Motor neuron (in vitro differentiated cells): ENCODE data around the gene TRIM29. TPM values are rescaled to one million over a fixed set of nuclear protein-coding genes. Genes with fewer than 3 reads are reported as not detected.

ENCODE experiments used
- ATAC-seq, 8 experiments: fragments of 200-7000 bp; cut with Tn5 transposase; replicated peaks in 6 of 8; 2 replicates each; pipeline ENCODE4 v1.8.0; 2021; ENCODE audit warnings: mild to moderate bottlenecking in 8 of 8, moderate library complexity in 8 of 8
- H3K27ac ChIP-seq, 2 donors: fragments of 250-450 bp; sonication (Bioruptor Pico); 2 replicates each; pipeline ENCODE4 v1.9.0; 2021; ENCODE audit warnings: antibody characterized with exemption in 2 of 2, mild to moderate bottlenecking in 2 of 2, moderate library complexity in 1 of 2
- H3K4me1 ChIP-seq, 2 donors: fragments of 250-450 bp; sonication (Bioruptor Pico); replicated peaks in 1 of 2; 2 replicates each; pipeline ENCODE4 v1.6.1; 2021; ENCODE audit warnings: antibody characterized with exemption in 2 of 2, mild to moderate bottlenecking in 2 of 2, moderate library complexity in 1 of 2
- H3K4me3 ChIP-seq, 5 donors: fragments of 250-450 bp; sonication (Bioruptor Pico); 2 replicates each; pipeline ENCODE4 v1.9.0; 2021; ENCODE audit warnings: antibody characterized with exemption in 5 of 5, mild to moderate bottlenecking in 5 of 5, moderate library complexity in 4 of 5
- whole genome bisulfite sequencing, 10 experiments: fragments of 450-650 bp; shearing (Covaris generic); methylation state at CpG; one replicate each; pipeline ENCODE4 v1.0.0; 2022; 5-methylcytosine and 5-hydroxymethylcytosine counted together
- in situ Hi-C, 9 experiments: fragments of 400-800 bp; cut with MboI; loops; one replicate each; pipeline ENCODE4 v1.15.0; 2021; ENCODE audit warnings: low sequenced_read_pairs in 9 of 9, low pct_unique_long_range_greater_than_20kb in 2 of 9; ENCODE audit not compliant: unreplicated experiment in 9 of 9
- total RNA-seq, 8 experiments: library from RNA; unstranded; fragments of 300-600 nt; gene quantifications; 2 replicates each; pipeline versions ENCODE4 v1.2.3 to v1.2.4, GENCODE V29; 2022

TRIM29 gene
- total RNA-seq, 8 experiments from 2014 or later, result 0.16 to 4.4 (median 0.91) TPM

GRCh38 chr11:120142441-120143100 is 4.7 kb upstream of the TRIM29 start:
- Histone ChIP-seq H3K4me1 (no peaks in the 10 kb centered on the region), H3K27ac (no peak overlapping the region), H3K4me3 (no peak overlapping the region)
- 48 to 100% (median 88%) methylated on average over 1 to 8 of the region's 9 CpGs; no CpG with 5 or more reads in 1 of the 10 experiments for WGBS, 10 experiments
- in situ Hi-C loops, result no loop called here
- ATAC-seq, result no peak

GRCh38 chr11:120141768-120142423 is 4.0 kb upstream of the TRIM29 start:
- ATAC-seq, result no peak
- in situ Hi-C loops, result no loop called here
- 33 to 100% (median 100%) methylated on average over 1 to 3 of the region's 5 CpGs; no CpG with 5 or more reads in 3 of the 10 experiments for WGBS, 10 experiments
- Histone ChIP-seq H3K27ac (no peak overlapping the region), H3K4me1 (no peaks in the 10 kb centered on the region), H3K4me3 (no peak overlapping the region)

GRCh38 chr11:120141113-120141767 is 3.3 kb upstream of the TRIM29 start:
- Histone ChIP-seq H3K4me1 (no peaks in the 10 kb centered on the region), H3K27ac (no peak overlapping the region), H3K4me3 (no peak overlapping the region)
- in situ Hi-C loops, result no loop called here
- ATAC-seq, result peak in 3 of 8 experiments; percentile 41 to 74 (median 56)
- 40 to 100% (median 50%) methylated on average over 1 to 3 of the region's 5 CpGs; no CpG with 5 or more reads in 5 of the 10 experiments for WGBS, 10 experiments

- in situ Hi-C loops, result no loop called here
- WGBS, 10 experiments, result 40 to 100% (median 67%) methylated on average over 1 to 7 of the region's 8 CpGs; no CpG with 5 or more reads in 1 of the 10 experiments
- ATAC-seq, result no peak
Measured at GRCh38 chr11:120139316-120140069, 1.6 kb upstream of the TRIM29 start.

GRCh38 chr11:120137187-120137610 is 714 bp downstream of the TRIM29 start:
- Histone ChIP-seq H3K4me3 (no peak overlapping the region), H3K4me1 (no peaks in the 10 kb centered on the region), H3K27ac (no peak overlapping the region)
- 90 to 100% (median 98%) methylated on average over 2 to 9 of the region's 24 CpGs; no CpG with 5 or more reads in 7 of the 10 experiments for WGBS, 10 experiments
- no peak for ATAC-seq
- in situ Hi-C loops, result no loop called here

More at GRCh38 chr11:120139316-120140069, 1.6 kb upstream of the TRIM29 start:
- H3K27ac ChIP-seq, result no peak overlapping the region
- no peak overlapping the region for H3K4me3 ChIP-seq
- H3K4me1 ChIP-seq, result no peaks in the 10 kb centered on the region

- ATAC-seq, result no peak
- in situ Hi-C loops, result no loop called here
- Histone ChIP-seq H3K27ac (no peak overlapping the region), H3K4me1 (no peaks in the 10 kb centered on the region), H3K4me3 (no peak overlapping the region)
- whole genome bisulfite sequencing, 10 experiments, result 0 to 100% (median 62%) methylated on average over 1 to 4 of the region's 7 CpGs
Measured at GRCh38 chr11:120136356-120136755, 1.6 kb downstream of the TRIM29 start.

- no peak overlapping the region for H3K27ac ChIP-seq
- H3K4me3 ChIP-seq, result no peak overlapping the region
- 0 to 100% (median 63%) methylated on average over 1 to 2 of the region's 2 CpGs; no CpG with 5 or more reads in 3 of the 10 experiments for WGBS, 10 experiments
- ATAC-seq, result no peak
- in situ Hi-C loops, result no loop called here
- H3K4me1 ChIP-seq, result no peaks in the 10 kb centered on the region
Measured at GRCh38 chr11:120135838-120136237, 2.1 kb downstream of the TRIM29 start.

- in situ Hi-C loops, result no loop called here
Measured at GRCh38 chr11:120134931-120135228, 3.0 kb downstream of the TRIM29 start.

GRCh38 chr11:120134106-120134930 is 3.6 kb downstream of the TRIM29 start:
- Histone ChIP-seq H3K27ac (no peak overlapping the region), H3K4me1 (no peaks in the 10 kb centered on the region), H3K4me3 (no peak overlapping the region)
- WGBS, 10 experiments, result 20 to 89% (median 78%) methylated on average over 1 to 10 of the region's 14 CpGs; no CpG with 5 or more reads in 4 of the 10 experiments
- in situ Hi-C loops, result no loop called here
- no peak for ATAC-seq

More at GRCh38 chr11:120134931-120135228, 3.0 kb downstream of the TRIM29 start:
- H3K27ac ChIP-seq, result no peak overlapping the region
- no peak overlapping the region for H3K4me3 ChIP-seq
- ATAC-seq, result no peak
- WGBS, 10 experiments, result 40 to 90% (median 80%) methylated on average over 1 to 4 of the region's 5 CpGs; no CpG with 5 or more reads in 4 of the 10 experiments
- no peaks in the 10 kb centered on the region for H3K4me1 ChIP-seq

- Histone ChIP-seq H3K4me1 (no peaks in the 10 kb centered on the region), H3K27ac (no peak overlapping the region), H3K4me3 (no peak overlapping the region)
- in situ Hi-C loops, result no loop called here
- WGBS, 10 experiments, result 51 to 100% (median 82%) methylated on average over 1 to 7 of the region's 11 CpGs; no CpG with 5 or more reads in 2 of the 10 experiments
- ATAC-seq, result no peak
Measured at GRCh38 chr11:120133216-120134105, 4.5 kb downstream of the TRIM29 start.

- Histone ChIP-seq H3K27ac (no peak overlapping the region), H3K4me1 (no peaks in the 10 kb centered on the region), H3K4me3 (no peak overlapping the region)
- in situ Hi-C loops, result no loop called here
- ATAC-seq, result no peak
- 50 to 100% (median 85%) methylated on average over 1 to 3 of the region's 4 CpGs; no CpG with 5 or more reads in 3 of the 10 experiments for WGBS, 10 experiments
Measured at GRCh38 chr11:120132645-120133185, 5.2 kb downstream of the TRIM29 start.
